ENCODE measurements around the gene PALB2.

The PALB2 gene

GRCh38 chr16:23640931-23641765 is at the start of gene PALB2, which contains the start of gene DCTN5:
Gene PALB2 (minus strand): TSS chr16:23641310. CDS start chr16:23641157, 153 bp downstream.
Gene DCTN5 (plus strand): TSS chr16:23641466. CDS start chr16:23641543, 77 bp downstream.
- peak; percentile 88 for DNase-seq

- no peak for DNase-seq
Observed at GRCh38 chr16:23689442-23690187, 48.5 kb upstream of the PALB2 start.

- no peak for DNase-seq
Observed at GRCh38 chr16:23687034-23687808, 46.1 kb upstream of the PALB2 start.

GRCh38 chr16:23683487-23683886 is 42.4 kb upstream of the PALB2 start:
- no peak for DNase-seq

GRCh38 chr16:23682181-23682580 is 41.1 kb upstream of the PALB2 start:
- no peak for DNase-seq

GRCh38 chr16:23679986-23680336 is 38.9 kb upstream of the PALB2 start:
- no peak for DNase-seq

- peak; percentile 33 for DNase-seq
Observed at GRCh38 chr16:23679274-23679985, 38.3 kb upstream of the PALB2 start.

- DNase-seq, result peak; percentile 67
Observed at GRCh38 chr16:23678430-23679273, 37.5 kb upstream of the PALB2 start, which contains the start of gene PLK1. Gene PLK1 (plus strand): TSS chr16:23678889. CDS start chr16:23678933, 44 bp downstream.

- DNase-seq, result no peak
Observed at GRCh38 chr16:23676924-23677480, 35.9 kb upstream of the PALB2 start.

- DNase-seq, result no peak
Observed at GRCh38 chr16:23673971-23674614, 33.0 kb upstream of the PALB2 start.

GRCh38 chr16:23670137-23670776 is 29.1 kb upstream of the PALB2 start:
- DNase-seq, result no peak

GRCh38 chr16:23668873-23669272 is 27.8 kb upstream of the PALB2 start:
- no peak for DNase-seq

- no peak for DNase-seq
Observed at GRCh38 chr16:23668225-23668624, 27.1 kb upstream of the PALB2 start.

GRCh38 chr16:23667355-23667659 is 26.2 kb upstream of the PALB2 start:
- no peak for DNase-seq

GRCh38 chr16:23666571-23667354 is 25.7 kb upstream of the PALB2 start:
- DNase-seq, result no peak

GRCh38 chr16:23663918-23664317 is 22.8 kb upstream of the PALB2 start:
- DNase-seq, result no peak

GRCh38 chr16:23651943-23652468 is 10.9 kb upstream of the PALB2 start:
- no peak for DNase-seq

GRCh38 chr16:23650674-23651416 is 9.7 kb upstream of the PALB2 start:
- DNase-seq, result no peak
